HG03342 (cell line): Measurements from ENCODE around the gene OGFOD1.

Experiments
- ATAC-seq: cut with Tn5 transposase; IDR thresholded peaks from one replicate; pipeline ENCODE4 v1.9.1; 2021; ENCODE audit warnings: mild to moderate bottlenecking, moderate library complexity; ENCODE audit not compliant: unreplicated experiment

The OGFOD1 gene

GRCh38 chr16:56426585-56426984, 24.8 kb upstream of the OGFOD1 start:
- ATAC-seq = no peak

DNA sequence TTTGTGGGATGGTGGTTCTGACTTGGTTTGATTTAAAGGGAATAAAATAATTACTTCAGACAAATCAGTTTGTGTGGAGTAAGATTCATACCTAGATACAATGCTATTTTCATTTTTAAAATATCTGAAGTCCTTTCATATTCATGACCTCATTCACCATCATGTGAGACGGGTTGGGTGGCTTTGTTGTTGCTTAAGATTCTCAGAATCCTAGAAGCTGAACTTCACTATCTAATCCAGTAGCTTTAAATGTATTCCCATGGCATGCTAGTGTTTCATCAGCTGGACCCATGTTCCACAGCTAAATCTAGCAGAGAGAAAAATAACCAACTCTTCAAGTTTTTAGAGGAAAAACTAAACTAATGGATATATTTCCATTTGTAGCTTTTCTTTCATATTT, 23.3 kb upstream of the OGFOD1 start:
- ATAC-seq = no peak

- no peak for ATAC-seq
Observed at GRCh38 chr16:56436258-56436657, 15.1 kb upstream of the OGFOD1 start.

DNA sequence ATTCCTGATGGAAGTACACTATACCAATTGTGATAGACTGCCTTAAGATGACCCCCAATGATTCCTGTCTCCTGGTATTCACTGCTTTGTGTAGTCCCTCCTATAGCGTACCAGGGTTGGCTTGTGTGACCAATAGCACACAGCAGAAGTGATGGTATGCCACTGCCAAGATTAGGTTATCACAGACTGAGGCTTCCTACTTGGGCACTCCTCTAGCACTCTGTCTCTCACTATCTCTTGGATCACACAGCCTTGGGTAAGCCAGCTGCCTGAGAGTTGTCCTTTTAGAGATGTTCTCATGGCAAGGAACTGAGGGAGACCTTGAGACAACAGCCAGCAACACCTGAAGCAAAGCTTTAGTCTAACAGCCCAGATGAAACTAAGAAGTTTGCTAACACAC, 13.3 kb upstream of the OGFOD1 start:
- no peak for ATAC-seq

- no peak for ATAC-seq
Observed at GRCh38 chr16:56447286-56447685, 4.1 kb upstream of the OGFOD1 start.

GRCh38 chr16:56448005-56448404, 3.3 kb upstream of the OGFOD1 start:
- ATAC-seq = no peak

GRCh38 chr16:56450275-56450985, 924 bp upstream of the OGFOD1 start:
- peak; percentile 29 for ATAC-seq

DNA sequence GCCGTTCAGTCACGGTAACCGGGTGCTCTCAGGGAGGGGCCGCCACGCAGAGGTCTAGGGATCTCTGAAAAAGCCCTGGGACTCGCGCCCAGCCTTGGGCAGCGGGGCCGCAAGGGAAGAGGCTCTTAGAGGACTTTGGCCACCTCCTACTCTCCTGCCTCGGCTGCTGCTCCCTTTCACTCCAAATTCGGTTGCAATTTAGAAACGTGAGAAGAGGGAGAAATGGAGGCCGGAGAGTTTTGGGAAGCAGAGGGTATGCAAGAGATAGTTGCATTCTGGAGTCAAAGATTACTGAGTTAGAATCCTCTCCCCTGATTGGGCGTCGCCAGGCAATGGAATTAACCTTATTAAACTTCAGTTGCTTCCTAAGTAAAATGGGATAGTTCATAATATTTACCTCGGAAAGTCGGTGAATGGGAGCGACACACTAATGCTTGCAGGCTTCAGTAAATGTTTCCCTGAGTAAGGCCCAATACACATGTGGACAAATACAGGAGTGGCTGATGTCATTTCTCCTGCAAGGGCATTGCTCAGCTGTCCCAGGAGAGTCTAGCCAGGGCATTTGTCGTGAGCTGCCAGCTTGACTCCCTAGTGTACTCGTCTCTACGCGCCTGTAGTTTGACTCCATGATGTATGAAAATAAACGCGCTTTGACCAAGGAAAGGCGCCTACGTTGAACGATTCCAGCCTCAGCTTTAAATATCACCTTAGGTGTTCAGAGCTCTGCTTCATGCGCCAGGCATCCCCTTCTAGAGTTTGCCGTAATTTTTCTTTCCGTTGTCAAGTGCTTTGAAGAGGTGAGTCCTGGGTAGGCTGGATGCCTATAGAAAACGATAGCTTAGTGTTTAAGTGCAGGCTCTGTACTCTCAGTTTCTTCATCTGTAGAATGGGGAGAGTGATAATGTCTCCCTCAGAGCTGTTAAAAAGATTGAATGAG, 667 bp downstream of the OGFOD1 start:
- ATAC-seq = peak; percentile 35

GRCh38 chr16:56457927-56458470, 6.6 kb downstream of the OGFOD1 start:
- ATAC-seq = no peak

DNA sequence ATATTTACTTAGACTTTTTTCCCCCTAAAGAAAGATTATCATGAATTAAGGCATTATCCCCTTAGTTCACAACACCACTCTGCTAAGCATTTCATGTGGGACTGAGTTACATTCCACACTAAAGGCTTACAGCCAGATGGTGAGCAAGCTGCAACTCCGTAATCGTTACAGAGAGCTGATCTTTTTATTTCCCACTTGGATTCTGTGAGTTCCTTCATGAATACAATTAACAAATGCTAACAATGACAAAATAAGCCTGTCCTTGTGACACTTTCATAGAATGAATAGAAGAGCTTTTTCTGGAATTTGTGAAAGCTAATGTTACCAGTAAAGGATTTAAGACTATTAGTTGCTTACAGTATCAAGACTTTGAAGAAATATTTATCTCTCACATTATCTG, 8.7 kb downstream of the OGFOD1 start:
- no peak for ATAC-seq

- ATAC-seq = no peak
Observed at GRCh38 chr16:56462064-56462796, 10.9 kb downstream of the OGFOD1 start.

DNA sequence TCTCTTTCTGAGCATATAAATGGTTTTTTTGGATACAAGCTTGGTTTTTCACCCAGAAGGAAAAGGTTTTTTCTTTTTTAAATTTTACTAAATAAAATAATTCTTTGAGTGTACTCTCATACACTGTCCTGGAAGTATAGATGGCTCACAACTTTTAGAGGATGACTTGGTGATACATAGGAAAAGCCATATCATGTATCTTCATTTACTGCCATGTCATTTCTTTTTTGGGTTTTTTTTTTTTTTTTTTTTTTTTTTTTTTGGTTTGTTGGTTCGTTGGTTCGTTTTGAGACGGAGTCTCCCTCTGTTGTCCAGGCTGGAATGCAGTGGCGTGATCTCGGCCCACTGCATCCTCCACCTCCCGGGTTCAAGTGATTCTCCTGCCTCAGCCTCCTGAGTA, 11.8 kb downstream of the OGFOD1 start:
- ATAC-seq = no peak

DNA sequence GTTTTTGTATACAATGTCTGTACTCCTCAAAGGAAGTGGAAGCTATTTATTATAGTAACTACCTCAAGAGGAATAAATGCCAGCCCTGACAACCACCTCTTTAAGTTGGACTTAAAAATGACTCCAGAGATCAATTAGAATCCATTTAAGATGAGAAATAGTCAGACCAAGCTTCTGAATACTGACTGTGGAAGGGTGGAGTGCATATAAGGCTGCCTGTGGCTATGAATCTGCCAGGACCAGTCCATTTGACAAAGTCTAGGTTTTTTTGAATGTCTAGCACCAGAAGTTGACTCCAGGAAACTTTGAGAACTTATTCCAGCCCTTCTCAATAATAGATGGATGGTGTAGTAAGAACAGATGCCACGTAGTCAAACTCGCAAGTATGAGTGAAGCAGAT, 15.0 kb downstream of the OGFOD1 start:
- ATAC-seq = no peak

DNA sequence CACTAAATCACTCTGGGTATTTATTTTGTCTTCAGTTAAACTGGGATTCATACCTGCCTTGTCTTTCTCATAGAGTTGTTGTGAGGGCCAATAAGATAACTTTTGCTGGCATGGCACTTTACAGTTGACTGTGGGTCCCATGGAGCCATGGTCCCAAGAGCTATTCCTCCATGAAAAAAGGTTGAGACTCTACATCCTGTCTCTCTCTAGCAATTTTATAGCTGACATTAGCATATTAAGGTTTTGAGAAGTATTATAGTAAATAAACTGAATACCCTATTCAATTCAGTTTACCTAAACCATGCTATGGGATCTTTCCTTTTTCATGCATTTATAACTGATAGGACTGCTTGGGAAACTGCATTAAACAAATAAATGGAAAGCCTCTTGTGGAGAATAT, 17.4 kb downstream of the OGFOD1 start:
- ATAC-seq = no peak

DNA sequence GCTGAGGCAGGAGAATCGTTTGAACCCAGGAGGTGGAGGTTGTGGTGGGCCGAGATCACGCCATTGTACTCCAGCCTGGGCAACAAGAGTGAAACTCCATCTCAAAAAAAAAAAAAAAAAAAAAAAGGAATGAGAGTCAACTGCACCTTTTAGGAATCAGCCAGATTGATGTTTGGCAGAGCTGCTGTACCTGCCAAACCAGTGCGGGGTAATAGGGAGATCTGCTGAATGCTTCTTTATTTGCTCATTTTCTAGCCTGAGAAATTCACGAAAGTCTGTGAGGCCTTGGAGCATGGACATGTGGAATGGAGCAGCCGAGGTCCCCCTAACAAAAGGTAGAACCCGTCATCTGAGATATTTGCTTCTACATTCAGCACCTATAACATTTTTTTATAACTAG, 18.4 kb downstream of the OGFOD1 start:
- no peak for ATAC-seq

- ATAC-seq = no peak
Observed at GRCh38 chr16:56470232-56470631, 18.9 kb downstream of the OGFOD1 start.

DNA sequence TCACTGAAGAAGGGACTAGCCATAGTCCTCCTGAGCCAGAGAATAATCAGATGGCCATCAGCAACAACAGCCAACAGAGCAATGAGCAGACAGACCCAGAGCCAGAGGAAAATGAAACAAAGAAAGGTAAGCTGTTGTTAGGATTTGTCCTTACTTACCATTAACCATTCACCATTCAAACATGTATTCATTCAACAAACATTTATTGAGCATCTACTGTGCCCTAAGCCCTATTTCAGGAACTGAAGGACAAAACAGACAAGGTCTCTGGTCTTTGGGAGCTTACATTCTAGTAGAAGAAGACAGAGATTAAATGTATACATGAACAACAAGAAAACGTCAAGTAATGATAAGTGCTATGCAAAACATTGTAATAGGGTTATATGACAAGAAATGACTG, 19.3 kb downstream of the OGFOD1 start:
- ATAC-seq = no peak

DNA sequence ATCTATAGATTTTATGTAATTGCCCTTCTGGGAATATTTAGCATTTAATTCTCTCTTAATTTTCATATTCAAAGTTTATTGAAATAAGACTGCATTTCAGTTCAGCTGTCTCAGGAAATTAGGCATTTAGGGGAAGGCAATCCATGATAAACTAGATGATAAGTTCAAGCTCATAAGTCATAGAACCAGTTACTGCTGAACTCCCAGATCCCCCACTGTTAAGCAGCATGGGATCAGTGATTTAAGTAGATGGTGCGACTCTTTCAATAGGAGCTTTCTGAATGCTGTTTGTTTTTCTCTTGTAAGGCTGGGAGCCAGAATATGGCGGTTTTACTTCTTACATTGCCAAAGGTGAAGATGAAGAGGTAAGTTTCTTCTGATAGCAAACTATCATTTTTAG, 23.8 kb downstream of the OGFOD1 start:
- no peak for ATAC-seq

GRCh38 chr16:56477096-56477878, 25.9 kb downstream of the OGFOD1 start:
- no peak for ATAC-seq

GRCh38 chr16:56478281-56479049, 27.1 kb downstream of the OGFOD1 start:
- ATAC-seq = no peak
